HCT116 (cell line): ENCODE data around the gene RBM20.

Source experiments
- CEBPB ChIP-seq: IDR thresholded peaks from 2 replicates; pipeline ENCODE4 v1.6.1; 2012; ENCODE audit warnings: low read depth
- ELF1 ChIP-seq: IDR thresholded peaks from 2 replicates; pipeline ENCODE4 v1.6.1; 2012; ENCODE audit warnings: low read depth, borderline replicate concordance
- EZH2phosphoT487 ChIP-seq: fragments of 200-600 bp; IDR thresholded peaks from 2 replicates; pipeline ENCODE4 v1.6.1; 2018; ENCODE audit warnings: antibody characterized with exemption, borderline replicate concordance
- MAX ChIP-seq: IDR thresholded peaks from 2 replicates; pipeline ENCODE4 v1.6.1; 2012
- POLR2A ChIP-seq: IDR thresholded peaks from 2 replicates; pipeline ENCODE4 v1.7.0; 2011; ENCODE audit warnings: borderline replicate concordance; ENCODE audit not compliant: insufficient read depth, insufficient read length; ENCODE audit errors: extremely low read depth
- YY1 ChIP-seq: IDR thresholded peaks from 2 replicates; pipeline ENCODE4 v1.6.1; 2011; ENCODE audit warnings: low read length, low read depth, moderate library complexity, mild to moderate bottlenecking; ENCODE audit not compliant: insufficient replicate concordance; ENCODE audit errors: extremely low read depth
- ZBTB33 ChIP-seq: IDR thresholded peaks from 2 replicates; pipeline ENCODE4 v1.6.1; 2011; ENCODE audit warnings: mild to moderate bottlenecking, low read length, moderate library complexity; ENCODE audit not compliant: insufficient replicate concordance; ENCODE audit errors: extremely low read depth
- ZNF274 ChIP-seq: fragments of 200-500 bp; sonication (Bioruptor generic); IDR thresholded peaks from 2 replicates; pipeline ENCODE4 v1.6.1; 2014; ENCODE audit warnings: mild to moderate bottlenecking, low read depth, low read length, inconsistent platforms
- TF ChIP-seq, protein P1 (sequence below), 3 experiments: fragments of 200-600 bp in 1 of 3; sonication (generic) in 1 of 3; IDR thresholded peaks in 2 of 3; conservative IDR thresholded peaks in 1 of 3; 2 replicates each; pipeline ENCODE4 v1.5.1; 2012 to 2017; ENCODE audit warnings: low read depth in 2 of 3, low read length in 2 of 3, antibody characterized with exemption in 1 of 3, borderline replicate concordance in 1 of 3, control low read depth in 1 of 3, mild to moderate bottlenecking in 1 of 3, mixed read lengths in 1 of 3, mixed run types in 1 of 3, moderate library complexity in 1 of 3; ENCODE audit not compliant: insufficient read depth in 1 of 3
- TF ChIP-seq, protein P2 (sequence below): IDR thresholded peaks from 2 replicates; pipeline ENCODE4 v1.6.1; 2012

DNA sequence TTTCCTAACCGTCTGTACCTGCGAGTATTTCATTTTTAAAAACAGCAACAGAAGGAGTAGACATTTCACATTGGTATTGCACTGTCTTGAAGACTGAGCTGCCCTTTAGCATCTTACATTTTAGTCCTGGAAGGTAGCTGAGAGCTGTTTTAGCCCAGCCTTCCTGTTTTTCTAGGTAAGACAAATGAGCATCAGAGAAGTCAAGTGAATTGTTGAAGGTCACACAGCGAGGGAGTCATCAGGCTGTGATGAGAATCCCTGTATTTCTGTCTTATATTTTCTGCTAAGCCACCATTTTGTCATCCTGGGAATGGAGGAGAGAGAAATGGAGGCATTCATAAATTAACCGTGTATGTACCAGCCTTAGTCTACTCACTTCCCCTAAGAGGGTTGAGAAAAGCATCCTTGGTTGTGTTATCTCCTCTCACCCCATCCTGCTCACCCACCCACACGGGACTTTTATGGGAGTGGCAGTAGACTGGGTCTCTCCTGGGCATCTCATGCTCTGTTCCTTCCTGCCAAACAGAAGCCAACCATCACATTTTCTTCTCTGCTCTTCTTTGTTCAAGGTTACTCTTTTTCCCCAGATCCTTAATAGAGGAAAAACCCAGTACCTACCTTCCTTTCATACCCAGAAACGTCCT lies 8.5 kb downstream of the RBM20 start:
- TF ChIP-seq POLR2A, result no peak
- TF ChIP-seq, protein P1, sequence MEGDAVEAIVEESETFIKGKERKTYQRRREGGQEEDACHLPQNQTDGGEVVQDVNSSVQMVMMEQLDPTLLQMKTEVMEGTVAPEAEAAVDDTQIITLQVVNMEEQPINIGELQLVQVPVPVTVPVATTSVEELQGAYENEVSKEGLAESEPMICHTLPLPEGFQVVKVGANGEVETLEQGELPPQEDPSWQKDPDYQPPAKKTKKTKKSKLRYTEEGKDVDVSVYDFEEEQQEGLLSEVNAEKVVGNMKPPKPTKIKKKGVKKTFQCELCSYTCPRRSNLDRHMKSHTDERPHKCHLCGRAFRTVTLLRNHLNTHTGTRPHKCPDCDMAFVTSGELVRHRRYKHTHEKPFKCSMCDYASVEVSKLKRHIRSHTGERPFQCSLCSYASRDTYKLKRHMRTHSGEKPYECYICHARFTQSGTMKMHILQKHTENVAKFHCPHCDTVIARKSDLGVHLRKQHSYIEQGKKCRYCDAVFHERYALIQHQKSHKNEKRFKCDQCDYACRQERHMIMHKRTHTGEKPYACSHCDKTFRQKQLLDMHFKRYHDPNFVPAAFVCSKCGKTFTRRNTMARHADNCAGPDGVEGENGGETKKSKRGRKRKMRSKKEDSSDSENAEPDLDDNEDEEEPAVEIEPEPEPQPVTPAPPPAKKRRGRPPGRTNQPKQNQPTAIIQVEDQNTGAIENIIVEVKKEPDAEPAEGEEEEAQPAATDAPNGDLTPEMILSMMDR (IDR thresholded peaks at IDR 0.05 in 2 of 3, conservative IDR thresholded peaks at IDR 0.05 in 1 of 3; ENCODE audit: borderline replicate concordance in 1 of 3, insufficient read depth in 1 of 3, low read depth in 2 of 3, low read length in 2 of 3), result no peak
- TF ChIP-seq YY1, result no peak
- TF ChIP-seq, protein P2, sequence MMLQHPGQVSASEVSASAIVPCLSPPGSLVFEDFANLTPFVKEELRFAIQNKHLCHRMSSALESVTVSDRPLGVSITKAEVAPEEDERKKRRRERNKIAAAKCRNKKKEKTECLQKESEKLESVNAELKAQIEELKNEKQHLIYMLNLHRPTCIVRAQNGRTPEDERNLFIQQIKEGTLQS, result no peak
- no peak for TF ChIP-seq CEBPB
- TF ChIP-seq ELF1, result no peak
- TF ChIP-seq ZNF274, result no peak
- no peak for TF ChIP-seq MAX
- no peak for TF ChIP-seq ZBTB33
- no peak for TF ChIP-seq EZH2phosphoT487
